DMS53 treated with DMSO at 0.1 percent for 48 hours (cell line): Measurements from ENCODE around the gene MUC6.

Experiments
- DNase-seq: peaks from one replicate; lab custom pipeline; 2025; ENCODE audit not compliant: unreplicated experiment; lab: John Stamatoyannopoulos, UW

Gene MUC6

DNA sequence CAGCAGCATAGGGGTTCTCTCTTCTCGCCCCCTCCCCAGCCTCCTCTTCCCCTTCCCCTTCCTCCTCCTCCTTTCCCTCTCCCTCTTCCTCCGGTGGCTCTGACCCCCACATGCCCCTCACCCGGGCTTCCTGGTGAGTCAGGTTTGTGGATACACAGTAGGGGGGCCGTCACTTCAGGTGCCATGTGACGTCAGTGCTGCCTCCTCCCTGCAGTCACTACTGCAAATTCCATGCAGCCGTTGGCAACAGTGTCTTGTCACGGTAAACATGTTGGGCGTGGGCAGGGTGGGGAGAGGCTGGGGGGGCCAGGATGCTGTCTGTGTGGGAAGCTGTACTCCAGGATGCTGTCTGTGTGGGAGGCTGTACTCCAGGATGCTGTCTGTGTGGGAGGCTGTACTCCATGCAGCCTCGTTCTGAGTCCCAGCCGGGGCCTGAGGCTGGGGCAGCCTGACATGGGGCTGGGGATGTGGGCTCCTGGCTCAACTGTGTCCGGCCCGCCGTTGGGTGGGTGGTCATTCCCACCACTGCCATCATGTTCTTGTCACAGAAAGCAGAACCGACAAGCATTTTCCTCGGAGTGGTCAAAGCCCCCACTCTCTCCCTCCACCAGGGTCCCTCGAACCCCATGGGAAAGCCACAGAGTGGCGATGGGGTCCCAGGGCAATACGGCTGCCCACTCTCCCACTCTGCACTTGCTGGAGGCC lies 35.8 kb upstream of the MUC6 start:
- DNase-seq, result peak; percentile 17

GRCh38 chr11:1071571-1072115 lies 35.1 kb upstream of the MUC6 start:
- DNase-seq, result no peak

DNA sequence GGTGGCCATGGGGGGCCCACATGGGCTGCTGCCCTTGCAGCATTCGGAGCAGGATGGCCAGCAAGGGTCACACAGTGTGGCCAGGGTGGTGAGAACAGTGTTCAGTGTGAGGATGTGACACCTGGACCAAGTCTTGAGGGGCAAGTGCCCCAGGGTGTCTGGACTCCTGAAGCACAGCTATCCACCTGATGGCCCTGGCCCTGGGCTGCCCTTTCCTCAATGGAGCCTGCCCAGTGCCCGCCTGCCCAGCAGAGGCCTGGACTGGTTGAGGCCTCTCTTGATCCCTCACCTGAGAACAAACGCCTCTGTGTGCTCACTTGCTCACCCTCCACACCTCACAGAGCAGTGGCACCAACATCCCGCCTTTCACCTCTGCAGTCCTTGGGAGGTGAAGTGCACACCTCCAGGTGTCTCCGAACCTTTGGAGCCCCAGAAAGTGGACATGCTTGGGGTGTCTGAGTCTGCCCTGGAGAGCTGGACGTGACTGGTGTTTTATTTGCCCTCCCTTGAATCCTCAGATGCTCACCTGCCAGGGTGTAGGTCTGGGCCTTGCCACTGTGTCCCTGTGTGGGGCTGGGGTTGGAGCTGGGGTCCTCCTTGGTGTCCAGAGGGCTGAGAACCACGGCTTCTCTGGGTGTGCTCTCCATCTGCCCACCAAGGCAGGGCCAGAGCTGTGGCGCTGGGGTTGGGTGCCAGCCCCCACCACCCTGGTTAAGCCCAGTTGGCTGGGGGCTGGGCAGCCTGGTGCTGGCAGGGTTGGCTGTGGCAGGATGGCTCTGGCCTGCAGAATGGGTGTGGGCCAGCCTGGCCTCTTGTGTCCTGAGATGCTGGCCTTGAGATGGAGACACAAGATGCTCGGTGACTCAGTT lies 34.3 kb upstream of the MUC6 start:
- DNase-seq, result no peak

DNA sequence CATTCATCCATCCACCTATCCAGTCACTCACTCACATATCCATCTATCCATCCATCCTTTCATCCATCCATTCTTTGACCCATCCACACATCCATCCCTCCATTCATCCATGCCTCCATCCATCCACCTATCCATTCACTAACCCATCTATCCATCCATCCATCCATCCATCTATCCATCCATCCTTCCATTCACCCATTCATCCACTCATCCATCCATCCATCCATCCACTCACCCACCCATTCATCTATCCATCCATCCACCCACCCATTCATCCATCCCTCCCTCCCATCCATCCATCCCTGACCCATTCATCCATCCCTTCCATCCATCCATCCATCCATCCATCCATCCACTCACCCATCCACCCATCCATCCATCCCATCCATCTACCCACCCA lies 33.2 kb upstream of the MUC6 start:
- DNase-seq, result no peak

- no peak for DNase-seq
Measured at GRCh38 chr11:1067812-1068496, 31.4 kb upstream of the MUC6 start.

GRCh38 chr11:1064167-1064566 lies 27.6 kb upstream of the MUC6 start:
- DNase-seq, result no peak

- DNase-seq, result no peak
Measured at GRCh38 chr11:1062075-1062820, 25.7 kb upstream of the MUC6 start.

GRCh38 chr11:1060852-1061616 lies 24.5 kb upstream of the MUC6 start:
- no peak for DNase-seq

DNA sequence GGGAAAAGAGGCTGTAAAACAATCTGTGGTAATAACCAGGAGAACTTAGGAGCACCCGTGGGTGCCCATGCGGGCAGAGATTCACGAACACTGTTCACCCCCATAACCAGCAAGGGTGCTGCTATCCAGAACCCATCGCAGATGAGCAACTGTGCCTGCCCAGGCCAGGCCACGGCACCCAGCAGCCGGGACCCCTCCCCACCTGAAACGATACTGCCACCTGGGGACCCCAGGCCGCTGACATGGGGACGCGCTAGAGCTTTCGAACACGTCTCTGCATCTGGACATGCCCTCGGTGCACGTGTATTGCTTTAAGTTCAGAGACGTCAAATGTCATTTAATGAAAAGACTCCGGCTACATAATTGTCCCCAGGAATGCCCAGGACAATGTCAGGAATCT lies 23.9 kb upstream of the MUC6 start:
- no peak for DNase-seq

GRCh38 chr11:1059759-1060158 lies 23.2 kb upstream of the MUC6 start:
- DNase-seq, result no peak

DNA sequence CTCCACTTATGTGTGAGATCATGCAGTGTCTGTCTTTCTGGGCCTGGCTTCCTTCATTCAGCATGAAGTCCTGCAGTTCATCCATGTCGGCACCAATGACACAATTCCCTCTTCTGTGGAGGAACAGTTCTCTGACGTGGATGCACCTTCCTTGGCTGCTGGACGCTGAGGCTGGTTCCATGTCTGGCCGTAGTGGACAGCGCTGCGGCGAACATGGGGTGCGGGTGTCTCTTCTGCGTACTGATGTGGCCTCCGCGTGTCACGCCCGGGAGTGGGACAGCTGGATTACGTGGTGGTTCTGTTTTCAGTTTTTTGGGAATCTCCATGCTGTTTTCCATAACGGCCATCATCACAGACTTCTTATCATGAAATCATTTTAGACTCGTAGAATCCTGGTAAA lies 21.3 kb upstream of the MUC6 start:
- DNase-seq, result no peak

GRCh38 chr11:1055990-1056771 lies 19.7 kb upstream of the MUC6 start:
- DNase-seq, result no peak

DNA sequence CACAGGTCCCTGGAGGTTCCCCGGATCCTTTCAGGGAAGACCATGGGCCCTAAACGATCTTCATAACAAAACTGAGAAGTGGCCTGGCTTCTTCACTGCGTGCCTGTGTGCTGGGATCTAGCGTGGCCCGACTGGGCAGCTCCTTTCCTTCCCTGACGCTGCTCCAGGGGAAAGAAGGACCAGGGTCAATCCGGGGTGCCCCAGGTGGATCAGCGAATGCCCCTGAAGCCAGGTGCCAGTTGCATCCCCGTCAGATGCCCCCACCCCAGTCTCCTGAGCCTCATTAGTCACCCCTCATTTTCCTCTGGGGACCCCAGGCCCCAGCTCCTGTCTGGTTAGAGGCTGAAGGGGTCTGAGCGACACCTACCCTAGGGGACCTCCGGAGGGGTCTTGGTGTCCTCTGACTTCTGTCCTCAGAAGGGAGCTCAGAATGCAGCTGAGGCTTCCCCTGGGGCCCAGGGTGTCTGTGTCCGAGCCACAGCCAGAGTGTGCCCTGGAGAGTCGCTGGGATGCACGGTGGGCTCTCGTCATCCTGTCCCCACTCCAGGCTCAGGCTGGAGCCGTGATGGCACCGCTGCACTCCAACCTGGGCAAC lies 18.7 kb upstream of the MUC6 start:
- DNase-seq, result no peak

DNA sequence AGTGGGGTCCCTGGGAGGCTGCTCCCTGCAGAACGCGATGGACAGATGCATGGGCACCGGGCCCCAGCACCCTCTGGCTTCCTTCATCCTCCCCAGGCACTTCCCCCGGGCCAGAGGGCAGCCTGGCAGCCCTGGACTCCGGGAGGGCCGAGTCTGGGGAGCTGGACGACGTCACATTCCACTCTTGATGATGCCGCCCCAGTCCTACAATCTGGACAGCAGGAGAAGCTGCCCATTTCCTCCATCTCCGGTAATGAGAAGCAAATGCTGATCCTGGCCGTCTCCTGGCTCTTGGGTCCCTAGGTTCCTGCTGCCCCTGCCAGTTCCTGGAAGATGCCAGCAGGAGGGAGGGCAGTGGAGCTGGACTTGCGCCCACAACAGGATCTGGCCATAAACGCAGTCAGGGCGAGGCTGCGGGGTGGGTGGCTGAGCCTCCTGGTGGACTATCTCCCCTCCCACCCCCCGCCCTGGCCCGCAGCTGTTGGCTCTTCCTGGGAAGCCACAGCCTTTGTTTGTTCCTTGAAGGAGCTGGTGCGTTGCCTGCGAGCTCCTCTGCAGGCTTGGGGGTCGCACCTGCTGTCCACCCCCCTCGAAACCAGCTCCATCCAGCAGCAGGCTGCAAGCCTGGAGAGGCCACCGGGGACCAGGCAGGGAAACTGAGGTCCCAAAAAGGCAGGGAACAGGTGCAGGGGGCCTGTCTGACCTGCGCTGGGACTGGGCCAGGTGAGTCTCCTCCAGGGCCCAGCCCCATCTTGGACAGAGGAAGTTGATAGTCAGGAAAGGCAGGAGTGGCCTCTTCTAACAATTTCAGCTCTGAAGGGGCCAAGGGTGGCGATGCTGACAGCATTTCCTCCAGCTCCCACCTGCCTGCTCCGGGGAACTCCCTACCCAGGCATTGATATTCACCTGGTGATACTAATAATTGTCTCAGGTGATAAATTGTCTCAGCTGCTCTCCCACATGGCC lies 17.9 kb upstream of the MUC6 start:
- DNase-seq, result no peak

DNA sequence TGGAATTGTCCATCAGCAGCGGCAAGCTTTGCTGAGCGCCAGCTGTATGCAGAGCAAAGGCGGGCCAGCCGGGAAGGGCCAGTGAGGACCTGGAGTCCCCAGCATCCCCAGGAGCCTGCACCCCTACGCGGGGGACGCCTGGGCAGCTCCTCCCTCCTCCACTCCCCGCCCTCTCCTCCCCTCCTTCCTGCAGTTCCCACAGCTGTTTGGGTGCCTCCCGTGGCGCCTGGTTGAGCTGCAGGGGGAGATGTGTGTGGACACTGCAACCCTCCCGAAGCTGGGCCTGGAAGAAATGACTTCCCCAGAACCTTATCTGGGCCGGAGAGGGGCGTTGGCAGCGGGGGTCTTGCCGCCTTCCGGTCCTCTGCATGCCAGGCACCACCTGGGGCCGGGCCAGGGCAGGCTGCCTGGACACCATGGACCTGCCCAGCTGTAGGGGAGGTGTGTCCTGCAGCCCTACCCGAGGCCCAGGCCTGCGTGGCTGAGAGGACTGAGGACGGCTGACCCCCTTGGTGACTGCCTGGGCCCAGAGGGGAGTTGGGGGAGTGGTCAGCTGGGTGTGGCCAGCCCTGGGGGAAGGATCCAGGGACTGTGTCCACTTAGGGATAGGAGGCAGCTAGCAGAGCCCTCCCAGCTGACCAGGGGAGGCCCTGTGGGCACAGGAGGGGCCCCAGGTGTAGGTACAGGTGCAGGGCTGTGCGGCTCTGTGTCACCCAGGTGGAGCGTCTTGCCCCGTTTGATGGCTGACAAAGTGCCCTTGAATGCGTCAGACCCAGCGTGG lies 16.8 kb upstream of the MUC6 start:
- DNase-seq, result no peak

DNA sequence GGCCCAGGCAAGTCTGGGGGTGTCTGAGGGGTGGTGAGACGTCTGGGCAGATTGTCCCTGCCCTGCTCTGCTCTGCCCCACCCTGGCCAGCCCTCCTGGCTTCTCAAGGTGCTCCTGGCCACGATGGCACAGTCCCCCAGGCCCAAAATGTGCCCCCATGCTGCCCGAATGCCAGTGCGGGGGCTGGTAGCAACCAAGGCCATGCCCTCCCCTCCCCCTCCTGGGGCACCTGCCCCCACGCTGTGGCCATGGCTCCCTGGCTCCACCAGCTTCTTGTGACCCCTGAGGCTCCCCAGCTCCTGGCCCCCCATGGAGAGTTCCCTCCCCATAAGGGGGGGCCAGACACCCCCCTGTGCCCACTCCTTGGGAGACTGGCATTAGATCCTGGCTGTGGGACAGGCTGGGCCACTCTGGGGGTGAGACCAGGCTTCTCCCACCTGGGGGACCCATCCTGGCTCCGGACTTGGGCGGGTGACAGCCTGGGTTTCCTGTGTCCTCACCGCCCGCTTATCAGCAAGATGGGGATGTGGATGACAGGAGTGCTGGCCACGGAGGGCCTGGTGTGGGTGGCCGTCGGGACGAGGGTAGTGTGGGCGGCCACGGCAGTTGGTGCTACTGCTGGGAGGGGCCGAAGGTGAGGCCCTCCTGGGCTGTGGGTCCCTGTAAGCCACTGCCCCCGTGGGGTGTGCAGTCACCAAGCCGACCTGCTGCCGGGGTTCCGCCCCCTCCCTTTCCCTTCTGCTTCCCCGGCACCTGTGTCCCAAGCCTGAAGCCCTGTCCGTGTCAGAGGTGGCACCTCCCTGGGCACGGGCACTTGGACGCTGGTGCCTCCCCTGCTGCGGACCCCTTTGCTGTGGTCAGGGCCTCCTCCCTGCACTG lies 15.9 kb upstream of the MUC6 start:
- no peak for DNase-seq
